H9 (cell line): ENCODE data around the gene ANKRD12. TPM values are rescaled to one million over a fixed set of nuclear protein-coding genes. Genes with fewer than 3 reads are reported as not detected.
A peak's percentile ranks its signal among the peaks of the same experiment; 100 is the strongest.

Source experiments
- DNase-seq: peaks from one replicate; pipeline ENCODE4 v3.0.0-alpha.2; 2017
- H2AFZ ChIP-seq: one replicate; pipeline ENCODE4 v1.6.1; 2013; ENCODE audit warnings: mild to moderate bottlenecking, low read length, control low read depth, moderate library complexity
- H2AK5ac ChIP-seq: 2 replicates; pipeline ENCODE4 v1.6.1; 2013; ENCODE audit warnings: low read length, control low read depth, mixed read lengths; ENCODE audit not compliant: insufficient read length
- H2BK120ac ChIP-seq: one replicate; pipeline ENCODE4 v1.6.1; 2013; ENCODE audit warnings: low read depth, mild to moderate bottlenecking, low read length, control low read depth, inconsistent platforms; ENCODE audit not compliant: poor library complexity, severe bottlenecking
- H2BK12ac ChIP-seq: 2 replicates; pipeline ENCODE4 v1.6.1; 2013; ENCODE audit warnings: low read length, control low read depth, mixed read lengths, low read depth; ENCODE audit not compliant: insufficient read length
- H2BK15ac ChIP-seq: 2 replicates; pipeline ENCODE4 v1.6.1; 2013; ENCODE audit warnings: low read depth, low read length, control low read depth
- H2BK20ac ChIP-seq: one replicate; pipeline ENCODE4 v1.6.1; 2013; ENCODE audit warnings: low read depth, mild to moderate bottlenecking, low read length, control low read depth, inconsistent platforms; ENCODE audit not compliant: poor library complexity, severe bottlenecking
- H2BK5ac ChIP-seq: 2 replicates; pipeline ENCODE4 v1.6.1; 2013; ENCODE audit warnings: low read length, control low read depth, mixed read lengths; ENCODE audit not compliant: insufficient read length
- H3K14ac ChIP-seq: 2 replicates; pipeline ENCODE4 v1.6.1; 2013; ENCODE audit warnings: low read length, control low read depth; ENCODE audit not compliant: insufficient read depth
- H3K18ac ChIP-seq: 2 replicates; pipeline ENCODE4 v1.6.1; 2013; ENCODE audit warnings: low read depth, mild to moderate bottlenecking, mixed read lengths, low read length, control low read depth; ENCODE audit not compliant: insufficient read length
- H3K23ac ChIP-seq: 2 replicates; pipeline ENCODE4 v1.6.1; 2013; ENCODE audit warnings: low read length, control low read depth, mixed read lengths, low read depth; ENCODE audit not compliant: insufficient read length
- H3K23me2 ChIP-seq: 2 replicates; pipeline ENCODE4 v1.6.1; 2013; ENCODE audit warnings: low read depth, mild to moderate bottlenecking, mixed read lengths, low read length, control low read depth; ENCODE audit not compliant: insufficient read length, poor library complexity, severe bottlenecking
- H3K27ac ChIP-seq: 2 replicates; pipeline ENCODE4 v1.5.1; 2013; ENCODE audit warnings: low read length, control low read depth, mixed read lengths, low read depth; ENCODE audit not compliant: insufficient read length
- H3K27me3 ChIP-seq: 2 replicates; pipeline ENCODE4 v1.6.1; 2013; ENCODE audit warnings: low read length, control low read depth, inconsistent platforms; ENCODE audit not compliant: insufficient read depth
- H3K4ac ChIP-seq: 2 replicates; pipeline ENCODE4 v1.6.1; 2013; ENCODE audit warnings: low read depth, mild to moderate bottlenecking, control low read depth, inconsistent platforms, low read length, moderate library complexity
- H3K4me1 ChIP-seq: 2 replicates; pipeline ENCODE4 v1.6.1; 2013; ENCODE audit warnings: low read length, control low read depth, inconsistent platforms; ENCODE audit not compliant: insufficient read depth
- H3K4me2 ChIP-seq: 2 replicates; pipeline ENCODE4 v1.6.1; 2013; ENCODE audit warnings: low read length, control low read depth, mixed read lengths; ENCODE audit not compliant: insufficient read length, insufficient read depth
- H3K56ac ChIP-seq: 2 replicates; pipeline ENCODE4 v1.6.1; 2013; ENCODE audit warnings: low read depth, mild to moderate bottlenecking, mixed read lengths, low read length, control low read depth; ENCODE audit not compliant: insufficient read length
- H3K79me1 ChIP-seq: 2 replicates; pipeline ENCODE4 v1.6.1; 2013; ENCODE audit warnings: low read depth, mild to moderate bottlenecking, moderate library complexity, low read length, control low read depth, inconsistent platforms; ENCODE audit not compliant: insufficient read depth, poor library complexity, severe bottlenecking
- H3K79me2 ChIP-seq: 2 replicates; pipeline ENCODE4 v1.6.1; 2013; ENCODE audit warnings: low read length, control low read depth, inconsistent platforms; ENCODE audit not compliant: insufficient read depth
- H3K9ac ChIP-seq: 2 replicates; pipeline ENCODE4 v1.6.1; 2013; ENCODE audit warnings: low read length, control low read depth, mixed read lengths; ENCODE audit not compliant: insufficient read length; ENCODE audit errors: extremely low read depth
- H3K9me3 ChIP-seq: one replicate; pipeline ENCODE4 v1.6.1; 2013; ENCODE audit warnings: low read depth, low read length, inconsistent platforms; ENCODE audit not compliant: control insufficient read depth
- H3T11ph ChIP-seq: one replicate; pipeline ENCODE4 v1.6.1; 2013; ENCODE audit warnings: mild to moderate bottlenecking, low read length, control low read depth, inconsistent platforms
- H4K20me1 ChIP-seq: one replicate; pipeline ENCODE4 v1.6.1; 2013; ENCODE audit not compliant: control insufficient read depth, insufficient read length, insufficient read depth
- H4K5ac ChIP-seq: 2 replicates; pipeline ENCODE4 v1.6.1; 2013; ENCODE audit warnings: low read depth, mild to moderate bottlenecking, mixed read lengths, low read length, control low read depth; ENCODE audit not compliant: insufficient read length
- H4K8ac ChIP-seq: replicated peaks from 2 replicates; pipeline ENCODE4 v1.6.1; 2013; ENCODE audit warnings: low read length, control low read depth, mixed read lengths, low read depth; ENCODE audit not compliant: insufficient read length
- H4K91ac ChIP-seq: 2 replicates; pipeline ENCODE4 v1.6.1; 2013; ENCODE audit warnings: low read depth, mild to moderate bottlenecking, moderate library complexity, mixed read lengths, low read length, control low read depth; ENCODE audit not compliant: insufficient read length
- H3K27ac Mint-ChIP-seq, 3 experiments: 2 replicates in 2 of 3; 3 replicates in 1 of 3; pipeline ENCODE4 v1.8.0; 2020 to 2021; ENCODE audit warnings: mixed read lengths in 3 of 3, mild to moderate bottlenecking in 1 of 3, moderate library complexity in 1 of 3
- H3K27me3 Mint-ChIP-seq: 2 replicates; pipeline ENCODE4 v1.8.0; 2021; ENCODE audit warnings: low read depth, mild to moderate bottlenecking, moderate library complexity, mixed read lengths
- H3K36me3 Mint-ChIP-seq, 3 experiments: 2 replicates in 2 of 3; 3 replicates in 1 of 3; pipeline ENCODE4 v1.8.0; 2020 to 2021; ENCODE audit warnings: low read depth in 3 of 3, mixed read lengths in 3 of 3; ENCODE audit not compliant: insufficient read depth in 1 of 3
- H3K4me1 Mint-ChIP-seq, 2 experiments: 2 replicates each; pipeline ENCODE4 v1.8.0; 2020; ENCODE audit warnings: mixed read lengths in 2 of 2
- H3K4me3 Mint-ChIP-seq, 2 experiments: 2 replicates in 1 of 2; 3 replicates in 1 of 2; pipeline ENCODE4 v1.8.0; 2020 to 2021; ENCODE audit warnings: mild to moderate bottlenecking in 2 of 2, mixed read lengths in 2 of 2, moderate library complexity in 1 of 2
- H3K9me3 Mint-ChIP-seq, 2 experiments: 2 replicates in 1 of 2; 3 replicates in 1 of 2; pipeline ENCODE4 v1.8.0; 2020; ENCODE audit warnings: mild to moderate bottlenecking in 2 of 2, mixed read lengths in 2 of 2, moderate library complexity in 1 of 2
- CTCF ChIP-seq: fragments of 200-600 bp; sonication (generic); conservative IDR thresholded peaks from 3 replicates; pipeline ENCODE4 v1.8.0; 2021; ENCODE audit warnings: antibody characterized with exemption, mild to moderate bottlenecking
- WGBS: extraction: QIAGEN DNeasy Blood & Tissue Kit; methylation state at CpG from one replicate; pipeline ENCODE4 v1.1.7; 2013; ENCODE audit warnings: missing lambda C conversion rate, low lambda C conversion rate, mixed read lengths; ENCODE audit not compliant: insufficient read length; ENCODE audit errors: extremely low coverage; 5-methylcytosine and 5-hydroxymethylcytosine counted together
- total RNA-seq: library from RNA; stranded (reverse); gene quantifications from 2 replicates; pipeline ENCODE4 v1.2.1, GENCODE V29; 2021

ANKRD12 gene
- total RNA-seq, 1 experiment from 2014 or later = 38.9 TPM

GRCh38 chr18:9209279-9209678, 72.7 kb downstream of the ANKRD12 start:
- Histone ChIP-seq H2AK5ac (no peak overlapping the region), H3K4me1 (no peaks in the 10 kb centered on the region), H3K79me1 (no peaks in the 10 kb centered on the region), H4K20me1 (no peaks in the 10 kb centered on the region), H2BK5ac (no peak overlapping the region), H4K91ac (no peak overlapping the region), H3K23me2 (no peaks in the 10 kb centered on the region), H3K56ac (no peak overlapping the region), H3K27me3 (no peaks in the 10 kb centered on the region), H2AFZ (no peak overlapping the region), H2BK12ac (no peak overlapping the region), H2BK15ac (no peak overlapping the region), H3K23ac (no peak overlapping the region), H3K9ac (no peak overlapping the region), H3K79me2 (no peaks in the 10 kb centered on the region), H4K8ac (no peak overlapping the region), H3K4me2 (no peak overlapping the region), H2BK120ac (no peak overlapping the region), H3K27ac (no peak overlapping the region), H2BK20ac (no peak overlapping the region), H3K14ac (no peak overlapping the region), H3K4ac (no peak overlapping the region), H3T11ph (no peak overlapping the region), H3K18ac (no peak overlapping the region), H4K5ac (no peak overlapping the region), H3K9me3 (no peaks in the 10 kb centered on the region)
- no peak for TF ChIP-seq CTCF
- Mint-ChIP-seq H3K27me3 (no peaks in the 10 kb centered on the region), H3K4me1 (peaks cover 0 to 2% of the 10 kb centered on the region in 2 experiments; a peak in 1 of 4 replicates), H3K9me3 (no peaks in the 10 kb centered on the region), H3K4me3 (no peak overlapping the region), H3K27ac (peak overlapping the region in 1 of 3 experiments; percentile 35; a peak in 1 of 7 replicates), H3K36me3 (peaks cover 2 to 16% (median 8%) of the 10 kb centered on the region in 3 experiments; a peak in 5 of 7 replicates)
- no CpG with 5 or more reads among the region's 4 CpGs for whole genome bisulfite sequencing
- DNase-seq = no peak
